Activated T-helper 1 cell treated with anti-CD3 and anti-CD28 coated beads, Interleukin-12 subunit alpha, Interleukin-12 subunit beta, Interleukin-2, Interleukin-4 antibody, amounts not matched to agents 30 ng/mL and 10 ng/mL and 1 ng/mL, durations not matched to agents 14 hours and 24 hours and 36 hours (primary cell): ENCODE data around the gene IPO13. TPM values are rescaled to one million over a fixed set of nuclear protein-coding genes. Genes with fewer than 3 reads are reported as not detected.

ENCODE experiments used
- DNase-seq: peaks from one replicate; pipeline ENCODE4 v3.0.0; 2021; ENCODE audit warnings: low spot score
- H3K27ac Mint-ChIP-seq: one replicate; pipeline ENCODE4 v1.8.0; 2021; ENCODE audit warnings: mild to moderate bottlenecking, mixed read lengths
- H3K27me3 Mint-ChIP-seq: one replicate; pipeline ENCODE4 v1.8.0; 2022; ENCODE audit warnings: mild to moderate bottlenecking, moderate library complexity, mixed read lengths; ENCODE audit not compliant: insufficient read depth
- H3K36me3 Mint-ChIP-seq: one replicate; pipeline ENCODE4 v1.8.0; 2021; ENCODE audit warnings: low read depth, mixed read lengths
- H3K4me1 Mint-ChIP-seq: one replicate; pipeline ENCODE4 v1.8.0; 2021; ENCODE audit warnings: low read depth, mixed read lengths
- H3K4me3 Mint-ChIP-seq: one replicate; pipeline ENCODE4 v1.8.0; 2021; ENCODE audit warnings: mild to moderate bottlenecking, moderate library complexity, mixed read lengths
- H3K9me3 Mint-ChIP-seq: one replicate; pipeline ENCODE4 v1.8.0; 2021; ENCODE audit warnings: mixed read lengths
- intact Hi-C: fragments of 100-400 bp; cut with micrococcal nuclease; formaldehyde crosslinking; loops from one replicate; pipeline ENCODE4 v1.15.1; 2024
- total RNA-seq: library from RNA; stranded (reverse); gene quantifications from 2 replicates; pipeline ENCODE4 v1.2.3, GENCODE V29; 2022

IPO13 gene
- total RNA-seq, 1 donor from 2014 or later = 33.9 TPM

GRCh38 chr1:43975249-43975961 lies 28.7 kb downstream of the IPO13 start:
- intact Hi-C loops = loop anchor here (10.0 kb wide), 1 partner anchor 611 kb away; the partner anchor contains the start of gene ELOVL1
- peaks cover 43% of the 10 kb centered on the region for H3K36me3 Mint-ChIP-seq
- H3K4me3 Mint-ChIP-seq = peak overlapping the region; percentile 85
- H3K27ac Mint-ChIP-seq = peak overlapping the region; percentile 80
- H3K27me3 Mint-ChIP-seq = peaks cover 1% of the 10 kb centered on the region
- peaks cover 60% of the 10 kb centered on the region for H3K4me1 Mint-ChIP-seq
- no peaks in the 10 kb centered on the region for H3K9me3 Mint-ChIP-seq
- peak; percentile 25 for DNase-seq

GRCh38 chr1:43976045-43976444 lies 29.3 kb downstream of the IPO13 start:
- H3K4me3 Mint-ChIP-seq = peak overlapping the region; percentile 85
- intact Hi-C loops = loop anchor here (10.0 kb wide), 1 partner anchor 611 kb away; the partner anchor contains the start of gene ELOVL1
- H3K27ac Mint-ChIP-seq = peak overlapping the region; percentile 80
- peaks cover 1% of the 10 kb centered on the region for H3K27me3 Mint-ChIP-seq
- peaks cover 43% of the 10 kb centered on the region for H3K36me3 Mint-ChIP-seq
- DNase-seq = no peak
- peaks cover 58% of the 10 kb centered on the region for H3K4me1 Mint-ChIP-seq
- no peaks in the 10 kb centered on the region for H3K9me3 Mint-ChIP-seq

GRCh38 chr1:43976890-43977289 lies 30.1 kb downstream of the IPO13 start:
- no peak for DNase-seq
- intact Hi-C loops = loop anchor here (10.0 kb wide), 1 partner anchor 612 kb away; the partner anchor contains the start of gene ELOVL1
- Mint-ChIP-seq H3K9me3 (no peaks in the 10 kb centered on the region), H3K27me3 (peaks cover 1% of the 10 kb centered on the region), H3K4me1 (peaks cover 58% of the 10 kb centered on the region), H3K36me3 (peaks cover 43% of the 10 kb centered on the region), H3K4me3 (peak overlapping the region; percentile 85), H3K27ac (no peak overlapping the region)

DNA sequence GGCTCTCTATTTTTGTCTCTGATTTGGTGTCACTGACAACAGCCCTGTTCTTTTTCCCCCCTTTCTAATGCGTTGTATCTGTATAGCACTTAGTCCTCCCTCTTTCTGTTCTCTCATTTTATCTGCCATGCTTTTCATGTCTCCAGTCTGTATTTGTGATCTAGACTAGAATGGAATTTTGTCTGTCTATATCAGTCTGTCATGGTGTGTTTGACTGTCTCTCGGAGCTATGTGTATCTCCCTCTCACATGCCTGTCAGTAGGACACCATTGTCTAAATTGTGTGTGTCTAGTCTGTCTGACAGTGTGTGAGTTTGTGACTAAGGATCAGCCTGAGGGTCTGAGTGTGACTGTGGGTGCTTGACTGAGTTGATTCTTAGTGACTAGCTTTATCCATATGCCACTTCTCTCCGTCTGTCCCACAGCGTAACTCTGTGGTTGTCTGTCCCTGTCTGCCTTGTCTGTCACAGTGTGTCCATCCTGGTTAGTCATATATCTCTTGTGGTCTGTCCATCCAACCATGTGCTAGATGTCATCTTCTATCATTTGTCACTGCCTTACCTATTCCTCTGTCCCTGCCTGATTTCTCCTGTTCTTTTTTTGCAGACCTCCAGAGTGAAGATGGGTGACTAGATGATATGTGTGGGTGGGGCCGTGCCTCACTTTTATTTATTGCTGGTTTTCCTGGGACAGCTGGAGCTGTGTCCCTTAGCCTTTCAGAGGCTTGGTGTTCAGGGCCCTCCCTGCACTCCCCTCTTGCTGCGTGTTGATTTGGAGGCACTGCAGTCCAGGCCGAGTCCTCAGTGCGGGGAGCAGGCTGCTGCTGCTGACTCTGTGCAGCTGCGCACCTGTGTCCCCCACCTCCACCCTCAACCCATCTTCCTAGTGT lies 30.9 kb downstream of the IPO13 start:
- DNase-seq = no peak
- H3K27ac Mint-ChIP-seq = no peak overlapping the region
- H3K36me3 Mint-ChIP-seq = peaks cover 38% of the 10 kb centered on the region
- peak overlapping the region; percentile 85 for H3K4me3 Mint-ChIP-seq
- H3K4me1 Mint-ChIP-seq = peaks cover 58% of the 10 kb centered on the region
- H3K27me3 Mint-ChIP-seq = peaks cover 1% of the 10 kb centered on the region
- H3K9me3 Mint-ChIP-seq = no peaks in the 10 kb centered on the region
- intact Hi-C loops = loop anchor here (10.0 kb wide), 1 partner anchor 613 kb away; the partner anchor contains the start of gene ELOVL1

DNA sequence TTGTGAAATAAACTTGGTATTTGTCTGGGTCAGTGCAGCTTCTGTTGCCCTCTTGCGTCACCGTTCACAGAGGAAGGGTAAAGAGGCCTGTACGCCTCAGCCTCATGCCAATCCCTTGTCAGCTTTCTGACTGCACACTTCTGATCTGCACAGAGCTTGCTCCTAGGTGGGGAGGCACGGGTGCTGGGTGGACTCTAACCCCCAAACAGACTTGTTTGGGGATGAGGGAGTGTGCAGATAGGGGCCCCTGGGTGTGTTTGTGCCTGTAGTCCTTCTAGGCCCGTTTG lies 31.5 kb downstream of the IPO13 start:
- Mint-ChIP-seq H3K27me3 (peaks cover 1% of the 10 kb centered on the region), H3K36me3 (peaks cover 35% of the 10 kb centered on the region), H3K27ac (no peak overlapping the region), H3K4me3 (peak overlapping the region; percentile 85), H3K9me3 (no peaks in the 10 kb centered on the region), H3K4me1 (peaks cover 56% of the 10 kb centered on the region)
- no peak for DNase-seq
- intact Hi-C loops = loop anchor here (10.0 kb wide), 1 partner anchor 613 kb away; the partner anchor contains the start of gene ELOVL1

DNA sequence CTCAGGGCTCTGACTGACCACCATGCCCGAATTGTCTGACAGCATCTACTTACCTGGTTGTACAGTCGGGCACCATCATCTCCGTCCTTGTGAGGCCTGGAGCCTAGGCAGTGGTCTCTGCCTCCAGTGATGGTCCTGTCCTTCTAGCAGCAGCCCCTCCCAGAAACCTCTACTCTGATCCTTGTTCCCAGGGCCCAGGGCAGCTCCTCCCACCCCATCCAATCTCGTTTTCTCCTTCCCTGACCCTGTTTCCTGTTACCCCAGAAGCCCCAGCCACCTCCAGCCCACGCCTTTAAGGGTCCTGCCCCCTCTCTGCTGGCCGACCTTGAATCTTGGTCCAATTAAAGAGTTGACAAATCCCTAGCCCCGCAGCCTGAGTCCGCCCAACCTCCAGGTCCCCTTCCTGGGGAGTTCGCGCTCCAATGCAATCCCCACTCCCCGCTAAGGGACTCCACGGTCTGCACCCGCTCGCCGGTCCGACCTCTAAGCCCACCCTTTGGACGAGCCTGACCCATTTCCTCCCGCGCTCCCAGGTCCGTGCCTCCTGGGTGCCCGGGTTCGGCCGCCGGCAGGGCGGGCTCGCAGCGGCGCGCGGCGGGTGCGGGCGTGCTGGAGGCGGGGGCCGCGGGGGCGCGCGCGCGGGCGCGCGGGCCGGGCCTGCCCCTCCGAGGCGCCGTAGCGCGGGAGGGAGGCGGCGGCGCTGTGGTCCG lies 32.0 kb downstream of the IPO13 start, which contains the start of gene B4GALT2:
Gene B4GALT2 (plus strand): TSS at position 660 of the 710 bp plus-strand sequence. CDS start 1,951 bp downstream, outside the sequence.
- Mint-ChIP-seq H3K4me1 (peaks cover 51% of the 10 kb centered on the region), H3K27ac (peak within 1 kb of the TSS; percentile 86), H3K36me3 (peaks cover 31% of the 10 kb centered on the region), H3K27me3 (peaks cover 1% of the 10 kb centered on the region), H3K9me3 (no peaks in the 10 kb centered on the region), H3K4me3 (peak within 1 kb of the TSS; percentile 90)
- peak; percentile 30 for DNase-seq
- intact Hi-C loops = loop anchor here (10.0 kb wide), 1 partner anchor 614 kb away; the partner anchor contains the start of gene ELOVL1

- peaks cover 27% of the 10 kb centered on the region for H3K36me3 Mint-ChIP-seq
- no peaks in the 10 kb centered on the region for H3K9me3 Mint-ChIP-seq
- H3K4me3 Mint-ChIP-seq = no peak overlapping the region
- no peak overlapping the region for H3K27ac Mint-ChIP-seq
- intact Hi-C loops = loop anchor here (10.0 kb wide), 1 partner anchor 614 kb away; the partner anchor contains the start of gene ELOVL1
- H3K27me3 Mint-ChIP-seq = peaks cover 1% of the 10 kb centered on the region
- no peak for DNase-seq
- H3K4me1 Mint-ChIP-seq = peaks cover 46% of the 10 kb centered on the region
Measured at GRCh38 chr1:43979261-43979527, 32.4 kb downstream of the IPO13 start.

DNA sequence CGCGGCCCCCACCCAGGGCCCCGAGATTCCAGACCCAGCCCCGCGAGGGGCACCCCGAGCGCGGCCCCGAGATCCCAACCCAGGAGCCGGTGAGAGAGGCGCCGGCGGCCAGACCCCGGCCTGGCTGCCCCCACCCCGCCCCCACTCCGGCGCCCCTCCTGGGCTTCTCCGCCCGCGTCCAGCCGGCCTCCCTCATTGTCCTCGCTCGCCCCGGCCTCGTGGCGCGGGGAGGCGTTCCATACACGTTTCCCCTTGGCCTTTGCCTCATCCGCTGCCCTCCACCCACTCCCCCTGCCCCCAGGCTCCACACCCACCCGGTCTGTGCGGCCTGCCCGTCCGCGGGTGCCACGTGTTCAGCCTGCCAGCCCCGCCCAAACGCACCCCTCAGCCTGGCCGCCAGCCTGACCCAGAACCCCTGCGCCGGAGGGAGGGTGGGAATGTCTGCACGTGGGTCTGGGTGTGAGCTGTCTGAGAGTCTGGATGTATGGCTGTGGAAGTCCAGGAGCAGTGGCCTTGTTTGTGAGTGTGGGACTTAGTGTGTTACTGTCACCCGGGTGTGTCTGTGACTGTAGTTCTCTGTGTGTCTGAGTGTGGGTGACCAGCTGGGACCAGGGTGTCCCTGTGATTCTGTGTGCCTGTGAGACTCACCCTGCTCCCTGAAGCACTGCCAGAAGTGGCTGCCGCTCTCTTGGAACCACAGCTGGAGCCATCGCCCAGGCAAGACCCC lies 32.9 kb downstream of the IPO13 start:
- H3K9me3 Mint-ChIP-seq = no peaks in the 10 kb centered on the region
- no peak for DNase-seq
- intact Hi-C loops = loop anchor here (10.0 kb wide), 1 partner anchor 615 kb away; the partner anchor contains the start of gene ELOVL1

DNA sequence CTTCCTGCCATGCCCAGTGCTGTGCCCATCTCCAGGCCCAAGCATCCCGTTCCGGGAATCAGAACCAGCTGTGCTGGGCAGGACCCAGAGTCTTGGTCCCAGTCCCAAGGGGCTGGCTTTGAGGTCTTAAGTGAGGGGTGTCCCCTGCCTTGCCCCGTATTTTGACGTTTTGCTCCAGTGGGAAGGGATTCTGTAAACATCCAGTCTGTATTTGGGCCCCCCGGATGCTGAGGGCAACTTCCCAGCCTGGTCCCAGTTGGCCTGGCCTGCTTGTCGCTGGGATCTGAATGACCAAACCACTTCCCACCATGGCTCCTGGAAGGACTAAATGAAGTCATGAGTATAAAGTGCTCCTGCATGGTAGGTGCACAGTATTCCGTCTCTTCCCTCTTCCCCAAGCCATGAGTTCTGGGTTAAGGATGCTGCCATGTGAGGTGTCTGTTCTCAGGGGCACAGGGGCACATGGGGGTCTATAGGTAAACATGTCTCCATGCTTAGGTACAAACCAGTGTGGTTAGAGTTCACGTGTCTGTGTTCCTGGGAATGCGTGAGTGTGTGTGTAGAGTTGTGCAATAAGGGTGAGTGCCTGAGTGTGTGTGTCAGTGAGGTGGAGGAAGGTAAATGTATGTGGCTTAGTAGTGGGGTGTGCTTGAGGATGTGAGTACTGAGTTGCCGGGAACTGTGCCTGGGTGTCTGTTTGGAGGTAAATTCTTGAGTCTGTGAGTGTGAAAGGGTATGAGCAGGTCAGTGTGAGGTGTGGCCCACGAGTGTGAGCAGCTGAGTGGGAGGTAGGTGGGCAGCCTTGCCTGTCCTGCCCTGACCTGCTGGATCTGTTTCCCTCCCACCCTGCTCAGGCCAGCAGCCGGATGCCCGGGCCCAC lies 33.7 kb downstream of the IPO13 start:
- intact Hi-C loops = no loop called here
- peak overlapping the region; percentile 90 for H3K4me3 Mint-ChIP-seq
- no peaks in the 10 kb centered on the region for H3K9me3 Mint-ChIP-seq
- H3K4me1 Mint-ChIP-seq = peaks cover 43% of the 10 kb centered on the region
- no peaks in the 10 kb centered on the region for H3K27me3 Mint-ChIP-seq
- H3K27ac Mint-ChIP-seq = peak overlapping the region; percentile 86
- no peak for DNase-seq
- peaks cover 27% of the 10 kb centered on the region for H3K36me3 Mint-ChIP-seq

More for the DNA sequence above, 32.9 kb downstream of the IPO13 start:
- H3K27me3 Mint-ChIP-seq = no peaks in the 10 kb centered on the region
- peak overlapping the region; percentile 86 for H3K27ac Mint-ChIP-seq
- peaks cover 43% of the 10 kb centered on the region for H3K4me1 Mint-ChIP-seq
- H3K4me3 Mint-ChIP-seq = peak overlapping the region; percentile 90
- H3K36me3 Mint-ChIP-seq = peaks cover 26% of the 10 kb centered on the region

DNA sequence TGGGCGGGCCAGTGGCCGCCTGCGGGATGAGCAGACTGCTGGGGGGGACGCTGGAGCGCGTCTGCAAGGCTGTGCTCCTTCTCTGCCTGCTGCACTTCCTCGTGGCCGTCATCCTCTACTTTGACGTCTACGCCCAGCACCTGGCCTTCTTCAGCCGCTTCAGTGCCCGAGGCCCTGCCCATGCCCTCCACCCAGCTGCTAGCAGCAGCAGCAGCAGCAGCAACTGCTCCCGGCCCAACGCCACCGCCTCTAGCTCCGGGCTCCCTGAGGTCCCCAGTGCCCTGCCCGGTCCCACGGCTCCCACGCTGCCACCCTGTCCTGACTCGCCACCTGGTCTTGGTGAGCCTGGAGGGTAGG lies 34.4 kb downstream of the IPO13 start:
- H3K9me3 Mint-ChIP-seq = no peaks in the 10 kb centered on the region
- peaks cover 38% of the 10 kb centered on the region for H3K4me1 Mint-ChIP-seq
- peak overlapping the region; percentile 12 for H3K4me3 Mint-ChIP-seq
- no peak overlapping the region for H3K27ac Mint-ChIP-seq
- no peak for DNase-seq
- H3K27me3 Mint-ChIP-seq = no peaks in the 10 kb centered on the region
- intact Hi-C loops = no loop called here
- peaks cover 26% of the 10 kb centered on the region for H3K36me3 Mint-ChIP-seq

GRCh38 chr1:43981636-43982035 lies 34.9 kb downstream of the IPO13 start:
- H3K4me3 Mint-ChIP-seq = peak overlapping the region; percentile 53
- H3K27me3 Mint-ChIP-seq = no peaks in the 10 kb centered on the region
- intact Hi-C loops = no loop called here
- no peaks in the 10 kb centered on the region for H3K9me3 Mint-ChIP-seq
- H3K4me1 Mint-ChIP-seq = peaks cover 32% of the 10 kb centered on the region
- H3K36me3 Mint-ChIP-seq = peaks cover 23% of the 10 kb centered on the region
- no peak for DNase-seq
- no peak overlapping the region for H3K27ac Mint-ChIP-seq
